ENCODE measurements around the gene TDG.

Gene TDG

GRCh38 chr12:103965590-103966504 is at the start of gene TDG:
TSS of gene TDG (plus strand) at chr12:103965872. CDS start at chr12:103966038, 166 bp downstream.
- peak; percentile 70 for DNase-seq

- DNase-seq = no peak
These were observed 47.8 kb upstream of the TDG start for GRCh38 chr12:103917873-103918272.

GRCh38 chr12:103924761-103925641 is 40.7 kb upstream of the TDG start:
- DNase-seq = no peak

GRCh38 chr12:103928682-103929045 is 37.0 kb upstream of the TDG start:
- no peak for DNase-seq

GRCh38 chr12:103929046-103929783 is 36.5 kb upstream of the TDG start:
- DNase-seq = peak; percentile 61

GRCh38 chr12:103929784-103930033 is 36.0 kb upstream of the TDG start:
- no peak for DNase-seq

- peak; percentile 88 for DNase-seq
These were observed 35.5 kb upstream of the TDG start, which contains the start of gene HSP90B1 for GRCh38 chr12:103930034-103930786. TSS of gene HSP90B1 (plus strand) at chr12:103930410. CDS start at chr12:103930516, 106 bp downstream.

GRCh38 chr12:103930787-103931735 is 34.6 kb upstream of the TDG start:
- no peak for DNase-seq

GRCh38 chr12:103933237-103933636 is 32.4 kb upstream of the TDG start:
- DNase-seq = no peak

GRCh38 chr12:103936679-103937078 is 29.0 kb upstream of the TDG start:
- DNase-seq = no peak

- DNase-seq = no peak
These were observed 20.7 kb upstream of the TDG start for GRCh38 chr12:103944964-103945363.

- no peak for DNase-seq
These were observed 17.7 kb upstream of the TDG start for GRCh38 chr12:103947871-103948555.

- DNase-seq = no peak
These were observed 16.8 kb upstream of the TDG start for GRCh38 chr12:103948746-103949406.

- DNase-seq = no peak
These were observed 13.2 kb upstream of the TDG start for GRCh38 chr12:103952497-103952896.

- DNase-seq = no peak
These were observed 9.7 kb upstream of the TDG start for GRCh38 chr12:103955811-103956508.

GRCh38 chr12:103956509-103957027 is 9.1 kb upstream of the TDG start:
- DNase-seq = no peak

- no peak for DNase-seq
These were observed 7.7 kb upstream of the TDG start for GRCh38 chr12:103957865-103958388.

GRCh38 chr12:103958621-103959020 is 7.1 kb upstream of the TDG start:
- no peak for DNase-seq

Measured in GOT3 (cell line).